DMS 273 (cell line): ENCODE measurements around the gene SMC3.
A peak's percentile ranks its signal among the peaks of the same experiment; 100 is the strongest.
"Not testable (repeated sequence)": the region's sequence is repeated elsewhere in the genome, so short reads cannot be mapped to it uniquely, and the experiment has no call there.

Experiments
- DNase-seq: peaks from one replicate; lab custom pipeline; 2025; ENCODE audit not compliant: unreplicated experiment; lab: John Stamatoyannopoulos, UW

SMC3 gene

DNA sequence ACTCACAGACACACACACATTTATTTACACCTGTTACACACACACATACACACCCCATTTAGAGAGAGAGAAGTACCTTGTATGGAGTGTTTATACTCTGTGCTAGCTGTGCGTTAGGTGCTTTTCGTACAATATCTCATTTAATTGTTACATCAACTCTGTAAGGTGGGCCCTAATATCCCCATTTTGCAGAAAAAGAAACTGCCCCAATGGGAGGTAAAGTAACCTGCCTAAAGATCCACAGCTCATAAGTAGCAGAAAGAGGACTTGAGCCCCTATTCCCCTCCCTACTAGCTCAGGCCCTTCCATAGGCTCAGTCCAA is 52.9 kb downstream of the SMC3 start:
- no peak for DNase-seq

DNA sequence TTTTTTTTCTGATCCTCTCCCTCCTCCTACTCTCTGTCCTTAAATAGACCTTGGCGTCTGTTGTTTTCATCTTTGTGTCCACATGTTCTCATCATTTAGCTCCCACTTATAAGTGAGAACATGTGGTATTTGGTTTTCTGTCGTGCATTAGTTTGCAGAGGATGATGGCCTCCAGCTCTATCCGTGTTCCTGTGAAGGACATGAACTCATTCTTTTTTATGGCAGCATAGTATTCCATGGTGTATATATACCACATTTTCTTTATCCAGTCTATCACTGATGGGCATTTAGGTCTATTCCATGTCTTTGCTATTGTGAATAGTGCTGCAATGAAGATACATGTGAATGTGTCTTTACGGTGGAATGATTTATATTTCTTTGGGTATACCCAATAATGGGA is 55.8 kb downstream of the SMC3 start:
- DNase-seq, result not testable (repeated sequence)

DNA sequence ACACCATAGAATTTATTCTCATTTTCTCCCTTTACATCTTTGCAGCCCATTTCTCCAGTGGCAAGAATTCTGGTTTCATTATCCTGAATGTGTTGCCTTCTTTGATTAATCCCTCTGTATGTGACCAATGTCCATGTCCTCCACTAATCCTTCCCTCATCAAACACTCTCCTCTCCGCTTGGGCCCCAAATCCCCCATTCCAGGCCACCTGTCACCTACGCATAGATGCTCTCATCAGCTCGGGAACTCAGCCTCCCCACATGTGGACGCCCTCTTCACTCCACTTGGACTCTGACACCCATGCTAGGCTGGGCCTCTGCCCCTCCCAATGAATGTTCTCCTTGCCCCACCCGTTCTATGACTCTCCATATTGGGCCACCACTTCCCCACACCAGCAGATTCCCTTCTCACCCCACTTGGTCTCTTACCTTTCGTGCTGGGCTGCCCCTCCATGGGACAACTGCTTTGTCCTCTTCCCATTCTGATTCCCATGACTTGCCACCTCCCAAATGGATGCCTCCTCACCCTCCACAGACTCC is 57.9 kb downstream of the SMC3 start:
- no peak for DNase-seq

DNA sequence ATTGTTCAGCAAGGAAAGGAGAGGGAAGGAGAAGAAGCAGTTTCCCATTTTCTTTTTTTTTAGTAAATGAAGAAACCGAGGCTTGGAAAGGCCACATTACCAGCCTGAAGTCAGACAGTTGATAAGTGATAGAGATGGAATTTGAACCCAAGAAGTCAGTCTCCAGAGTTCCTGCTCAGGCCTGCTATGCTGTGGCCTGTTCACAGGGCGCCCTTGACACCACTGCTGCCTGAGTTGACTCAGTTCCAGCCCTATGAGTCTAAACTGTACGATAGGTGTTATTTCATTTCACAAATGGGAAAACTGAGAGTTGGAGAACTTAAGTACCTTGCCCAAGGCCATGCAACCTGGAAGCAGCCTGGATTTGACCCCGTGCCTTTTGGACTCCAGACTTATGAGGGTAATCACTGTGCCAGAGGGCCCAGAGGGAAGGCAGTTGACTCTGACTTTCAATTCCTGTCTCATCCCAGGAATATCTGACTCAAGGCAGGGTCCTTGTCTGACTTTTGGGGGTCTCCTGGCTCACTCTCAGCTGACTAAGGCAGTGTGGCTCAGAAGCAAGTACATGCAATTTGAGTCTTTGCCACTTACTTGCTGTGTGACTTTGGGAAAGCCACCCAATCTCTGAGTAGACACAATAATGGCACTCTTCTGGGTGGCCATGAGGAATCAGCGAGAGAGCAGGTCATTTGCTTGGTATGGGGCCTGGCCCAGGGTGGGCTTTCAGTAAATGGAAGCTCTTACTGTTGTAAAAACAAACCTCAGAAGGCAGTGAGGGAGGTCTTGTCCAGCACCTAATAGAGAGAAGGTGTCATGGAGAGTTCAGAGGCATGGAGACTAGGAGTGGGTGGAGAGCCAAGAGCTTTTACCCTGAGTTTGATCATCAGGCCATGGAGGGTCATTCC is 58.7 kb downstream of the SMC3 start:
- no peak for DNase-seq

DNA sequence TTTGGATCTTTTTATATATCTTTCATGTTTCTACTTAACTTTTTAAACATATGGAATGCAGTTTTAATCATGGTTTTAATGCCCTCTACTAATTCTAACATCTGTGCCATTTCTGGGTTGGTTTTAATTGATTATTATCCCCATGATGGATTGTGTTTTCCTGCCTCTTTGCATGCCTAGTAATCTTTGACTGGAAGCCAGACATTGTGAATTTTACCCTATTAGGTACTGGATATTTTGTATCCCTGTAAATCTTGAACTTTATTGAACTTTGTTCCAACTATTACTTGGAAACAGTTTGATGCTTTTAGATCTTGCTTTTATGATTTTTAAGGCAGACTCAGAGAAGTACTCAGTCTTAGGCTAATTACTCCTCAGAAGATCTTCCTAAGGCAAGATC is 60.7 kb downstream of the SMC3 start:
- DNase-seq, result no peak

DNA sequence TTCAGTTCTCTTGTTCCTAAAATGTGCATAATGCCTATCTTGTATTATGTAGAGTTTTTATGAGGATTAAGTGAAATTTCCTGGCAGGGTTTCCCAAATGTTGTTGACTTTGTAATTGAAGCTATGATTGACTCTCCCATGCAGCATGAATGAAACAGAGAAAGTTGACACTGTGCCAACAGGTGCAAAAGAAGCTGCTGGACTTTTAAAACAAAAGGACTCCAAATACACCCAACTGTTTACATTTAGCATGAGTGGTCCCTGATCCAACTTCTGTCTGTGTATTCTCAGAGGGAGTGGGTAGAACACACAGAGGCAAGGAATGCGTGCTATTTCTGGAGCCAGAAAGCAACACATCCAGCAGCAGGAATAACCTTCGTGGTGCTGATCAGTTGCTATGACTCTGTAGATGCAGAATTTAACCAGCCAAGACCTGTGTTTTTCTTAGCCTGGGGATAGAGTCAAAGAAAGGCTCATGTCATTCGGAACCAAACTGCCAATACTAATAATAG is 62.2 kb downstream of the SMC3 start:
- peak; percentile 39 for DNase-seq

DNA sequence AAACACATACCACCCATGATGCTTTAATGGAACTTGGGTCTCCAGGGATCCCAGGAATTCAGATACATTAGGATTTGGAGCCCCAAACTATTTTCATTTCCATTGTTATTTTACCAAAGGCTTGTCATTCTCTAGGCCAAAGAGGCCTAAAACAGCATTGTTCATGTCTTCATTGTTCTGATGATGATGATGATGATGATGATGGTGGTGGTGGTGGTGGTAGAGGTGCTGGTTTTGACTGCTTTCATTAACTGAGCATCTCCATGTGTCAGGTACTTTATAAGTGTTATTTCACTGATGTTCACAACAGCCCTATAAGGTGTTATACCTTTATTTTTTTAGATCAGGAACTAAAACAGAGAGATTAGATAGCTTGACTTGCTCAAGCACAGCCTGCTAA is 64.4 kb downstream of the SMC3 start:
- DNase-seq, result no peak

DNA sequence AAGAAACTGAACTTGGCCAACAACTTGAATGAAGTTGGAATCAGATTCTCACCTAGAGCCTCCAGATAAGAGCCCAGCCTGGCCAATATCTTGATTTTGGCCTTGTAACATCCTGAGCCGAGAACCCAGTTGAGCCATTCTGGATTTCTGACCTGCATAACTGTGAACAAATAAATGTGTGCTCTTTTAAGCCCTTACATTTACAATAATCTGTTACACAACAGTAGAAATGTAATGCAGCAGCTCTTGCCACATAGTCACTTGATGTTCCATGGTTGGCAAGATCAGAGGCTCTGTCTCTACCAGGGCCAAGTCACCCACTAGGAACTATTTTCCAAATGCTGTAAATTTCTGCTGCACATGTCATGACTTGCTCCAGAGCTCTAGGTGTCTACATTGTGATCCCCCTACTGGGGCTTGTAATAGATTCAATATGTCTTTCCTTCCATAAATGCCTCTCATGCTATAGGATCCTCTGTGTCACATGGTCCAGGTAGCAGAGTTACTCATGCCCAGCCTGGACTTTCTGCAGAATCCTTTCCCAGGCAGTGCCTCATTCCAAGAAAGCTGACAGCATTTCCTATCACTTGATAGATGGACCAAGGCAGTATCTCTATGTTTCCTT is 65.2 kb downstream of the SMC3 start:
- DNase-seq, result no peak

DNA sequence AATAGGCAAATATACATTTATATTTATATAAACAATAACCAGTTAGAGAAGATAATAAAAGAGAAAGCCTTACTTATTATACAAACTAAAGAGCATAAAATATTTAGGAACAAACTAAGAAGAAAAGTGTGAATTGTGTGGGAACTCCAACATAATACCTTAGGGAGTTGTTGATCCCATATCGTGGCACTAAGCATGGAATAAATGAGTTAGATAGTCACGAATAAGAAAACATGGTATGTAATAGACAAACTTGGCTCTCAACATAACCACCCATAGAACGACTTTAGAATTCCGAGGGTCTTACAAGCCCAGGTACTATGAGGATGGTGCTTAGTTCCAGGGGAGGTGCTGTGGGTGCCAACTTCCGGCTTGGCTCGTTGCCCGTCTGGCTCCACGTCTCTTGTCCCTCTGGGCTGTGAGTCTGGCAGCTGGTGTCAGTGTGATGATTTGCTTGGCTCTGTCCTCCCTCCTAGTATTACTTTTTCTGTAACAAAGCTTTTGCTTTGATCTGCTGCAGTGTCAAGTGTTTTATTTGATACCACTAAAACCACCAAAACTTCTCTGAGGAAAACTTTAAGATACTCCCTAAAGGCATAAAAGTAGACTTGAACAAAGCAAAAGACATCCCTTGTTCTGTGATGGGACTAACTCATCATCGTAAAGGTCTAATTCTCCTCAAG is 67.2 kb downstream of the SMC3 start:
- peak; percentile 67 for DNase-seq

DNA sequence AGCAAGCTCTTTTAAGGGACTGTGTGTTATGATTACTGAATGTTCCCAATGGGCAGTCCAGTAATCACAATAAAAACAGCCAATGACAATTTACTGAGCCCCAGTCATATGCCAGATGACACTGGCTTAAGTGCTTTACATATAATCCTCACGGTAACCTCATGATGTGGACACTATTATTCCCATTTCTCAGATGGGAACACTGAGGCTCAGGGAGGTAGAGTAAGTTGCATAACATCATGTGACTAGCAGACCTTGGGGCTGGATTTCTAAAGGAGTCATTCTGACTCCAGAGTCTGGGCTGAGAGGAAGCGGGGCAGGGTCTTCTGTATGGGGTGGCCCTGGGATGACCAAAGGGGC is 69.1 kb downstream of the SMC3 start:
- no peak for DNase-seq

DNA sequence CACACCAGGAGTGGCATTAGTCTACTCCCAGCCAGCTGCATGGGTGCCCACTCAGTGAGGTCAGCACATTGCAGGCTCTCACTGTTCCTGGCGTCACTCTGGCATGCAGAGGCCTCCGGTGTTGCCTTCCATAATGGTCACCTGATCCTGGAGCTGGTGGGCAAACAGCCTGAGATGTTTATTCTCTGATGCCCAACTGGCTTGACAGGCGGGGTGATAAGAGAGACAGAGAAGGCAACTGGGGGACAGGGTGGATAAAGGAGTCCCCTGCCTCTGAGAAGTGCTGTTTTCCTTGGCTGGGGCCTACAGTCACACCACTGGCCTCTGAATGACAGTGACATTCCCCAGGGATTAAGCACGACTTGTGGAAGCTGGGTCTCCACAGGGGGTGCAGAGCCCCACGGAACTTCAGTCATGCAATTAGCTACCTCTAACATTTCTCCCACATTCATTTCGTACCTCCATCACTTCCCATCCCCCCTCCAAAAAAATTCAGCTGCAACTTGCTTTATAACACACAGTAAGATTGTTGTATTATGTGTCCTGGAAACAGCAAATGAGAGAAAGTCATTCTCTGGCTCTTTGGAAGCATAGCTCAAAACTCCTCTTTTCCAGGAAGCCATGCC is 69.5 kb downstream of the SMC3 start:
- peak; percentile 22 for DNase-seq

DNA sequence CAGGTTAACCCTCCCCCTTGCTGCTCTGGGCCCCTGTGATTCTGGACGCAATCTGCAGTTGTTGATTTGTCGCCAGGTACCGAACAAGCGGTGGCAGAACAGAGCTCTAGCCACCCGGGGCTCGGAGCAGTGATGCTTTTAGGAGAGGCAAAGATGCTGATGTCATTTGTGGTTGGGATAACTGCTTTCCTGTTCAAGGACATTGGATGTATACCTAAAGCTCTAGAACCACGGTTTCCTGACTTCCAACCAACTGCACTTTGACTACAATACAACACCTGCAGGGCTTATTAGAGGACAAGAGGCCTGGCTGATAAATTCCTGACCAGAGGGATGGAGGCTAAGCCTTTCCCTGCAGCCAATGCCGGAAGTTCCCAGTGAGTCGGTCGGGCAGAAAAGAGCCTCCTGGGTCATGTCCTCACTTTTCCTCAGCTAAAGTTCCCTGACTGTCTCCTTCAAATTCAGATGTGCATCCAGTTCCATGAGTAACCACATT is 70.1 kb downstream of the SMC3 start:
- DNase-seq, result peak; percentile 49

DNA sequence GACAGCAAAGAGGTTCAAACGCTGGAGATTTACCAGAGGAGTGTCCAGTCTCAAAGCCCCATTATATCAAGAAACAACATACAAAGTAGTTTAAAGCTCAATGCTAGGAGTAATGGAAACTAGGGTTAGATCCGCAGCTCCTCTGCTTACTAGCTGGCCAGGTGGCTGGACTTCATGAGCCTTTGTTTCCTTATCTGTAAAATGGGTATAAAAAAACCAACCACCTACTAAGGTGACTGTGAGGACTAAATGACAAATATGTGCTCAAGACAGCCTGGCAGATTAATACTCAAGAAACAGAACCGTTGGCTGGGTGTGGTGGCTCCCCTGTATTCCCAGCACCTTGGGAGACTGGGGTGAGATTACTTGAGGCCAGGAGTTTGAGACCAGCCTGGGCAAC is 70.8 kb downstream of the SMC3 start:
- no peak for DNase-seq

DNA sequence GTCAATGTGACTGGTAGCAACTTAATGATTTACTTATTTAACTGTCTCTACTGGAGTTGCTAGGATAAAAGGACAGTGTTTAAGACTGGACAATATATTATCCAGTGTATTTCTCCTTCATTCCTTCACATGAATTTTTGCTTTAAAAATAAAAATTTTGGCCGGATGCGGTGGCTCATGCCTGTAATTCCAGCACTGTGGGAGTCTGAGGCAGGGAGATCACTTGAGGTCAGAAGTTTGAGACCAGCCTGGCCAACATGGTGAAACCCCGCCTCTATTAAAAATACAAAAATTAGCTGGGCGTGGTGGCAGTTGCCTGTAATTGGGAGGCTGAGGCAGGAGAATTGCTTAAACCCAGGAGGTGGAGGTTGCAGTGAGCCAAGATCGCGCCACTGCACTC is 71.6 kb downstream of the SMC3 start:
- DNase-seq, result not testable (repeated sequence)

DNA sequence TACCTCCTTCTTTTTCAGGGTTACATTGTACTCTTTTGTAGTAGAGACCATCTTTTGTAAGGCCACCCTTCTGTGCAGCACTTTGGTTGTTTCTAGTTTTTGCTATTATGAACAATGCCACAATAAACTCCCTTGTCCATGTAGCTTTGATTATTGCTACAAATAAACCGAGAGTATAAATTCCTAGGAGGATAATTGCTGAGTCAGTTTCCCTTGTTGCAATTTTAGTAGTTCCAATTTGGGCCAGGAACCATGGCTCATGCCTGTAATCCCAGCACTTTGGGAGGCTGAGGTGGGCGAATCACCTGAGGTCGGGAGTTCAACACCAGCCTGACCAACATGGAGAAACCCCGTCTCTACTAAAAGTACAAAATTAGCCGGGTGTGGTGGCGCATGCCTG is 72.4 kb downstream of the SMC3 start:
- not testable (repeated sequence) for DNase-seq

DNA sequence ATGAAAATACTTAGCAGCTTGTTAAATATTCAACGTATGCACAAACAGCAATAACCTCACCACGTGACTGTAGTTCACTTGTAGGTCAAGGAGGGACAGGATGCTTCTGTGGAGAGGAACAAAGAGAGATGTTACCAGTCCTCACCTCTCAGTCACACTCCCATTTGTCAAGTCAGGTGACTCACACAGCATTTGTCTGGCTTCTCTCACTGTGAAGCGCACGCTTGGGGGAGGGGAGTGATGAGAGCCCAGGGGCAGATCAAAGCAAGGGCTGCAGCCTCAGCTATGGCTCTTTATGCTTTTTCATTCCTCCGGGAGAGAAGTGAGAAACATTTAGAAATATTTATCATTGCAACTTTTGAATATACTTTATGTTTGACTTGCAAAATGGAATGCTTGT is 73.8 kb downstream of the SMC3 start:
- peak; percentile 21 for DNase-seq

DNA sequence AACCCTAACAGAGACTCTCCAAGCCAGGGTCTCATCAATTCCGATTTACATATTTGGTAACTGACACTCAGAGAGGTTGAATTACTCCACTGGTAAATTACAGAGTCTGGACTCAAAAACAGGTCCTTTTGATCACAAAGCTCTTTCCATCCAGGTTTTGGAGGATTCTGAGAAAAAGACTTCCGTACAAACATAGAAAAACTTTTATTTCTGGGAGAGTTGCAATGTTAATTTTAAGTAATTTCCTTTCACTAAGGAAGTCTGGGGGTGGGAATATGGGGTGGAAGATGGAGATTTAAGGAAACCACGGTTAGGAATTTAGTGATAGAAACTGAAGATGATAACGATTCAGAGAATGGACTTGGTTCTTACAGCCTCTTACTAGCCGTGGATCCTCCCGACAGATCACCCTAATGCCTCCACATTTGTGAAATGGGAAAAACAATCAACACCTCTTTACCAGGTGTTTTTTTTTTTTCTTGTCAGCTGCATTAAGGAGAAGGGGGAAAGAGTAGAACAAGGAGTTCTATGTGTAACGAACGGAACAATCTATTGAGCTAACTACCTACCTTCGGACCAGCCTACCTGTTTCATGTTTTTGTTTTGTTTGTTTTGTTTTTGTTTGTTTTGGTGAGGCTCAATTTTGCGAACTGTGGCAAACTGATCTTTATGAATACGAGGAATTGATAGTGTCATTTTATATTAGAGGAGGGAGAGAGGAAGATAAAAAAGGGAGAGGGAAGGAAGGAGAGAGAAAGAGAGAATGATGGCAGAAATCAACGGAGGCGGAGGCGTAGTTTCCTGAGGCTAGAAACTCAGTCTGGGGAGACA is 74.9 kb downstream of the SMC3 start:
- no peak for DNase-seq

DNA sequence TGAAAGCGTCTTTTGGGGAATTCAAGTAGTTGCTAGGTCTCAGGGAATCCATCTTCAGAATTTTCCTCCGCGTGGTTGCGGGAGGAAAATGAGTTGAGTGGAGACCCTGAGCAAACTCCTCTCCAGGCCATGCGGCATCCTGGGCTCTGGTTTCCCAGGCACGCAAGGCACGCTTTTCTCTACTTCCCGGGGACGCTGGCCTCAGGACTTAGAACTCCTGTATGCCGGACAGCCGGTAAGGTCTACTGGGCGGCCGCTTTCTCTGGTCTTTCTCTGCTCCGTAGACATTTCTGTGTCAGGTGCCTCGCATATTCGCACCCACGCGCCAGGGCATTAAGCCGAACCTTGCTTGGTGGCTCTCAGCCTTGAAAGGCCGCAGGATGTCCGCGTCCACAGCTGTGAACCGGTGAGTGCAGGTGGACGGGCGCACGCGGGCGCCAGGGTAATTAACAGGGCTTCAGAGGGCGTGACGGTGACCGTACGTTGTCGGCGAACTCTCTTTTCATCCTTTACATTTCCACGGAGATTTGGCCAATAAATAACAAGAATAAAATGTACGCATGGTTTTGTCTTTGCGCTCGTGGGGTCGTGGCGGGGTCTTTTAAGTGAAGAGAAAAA is 75.6 kb downstream of the SMC3 start:
- DNase-seq, result no peak

DNA sequence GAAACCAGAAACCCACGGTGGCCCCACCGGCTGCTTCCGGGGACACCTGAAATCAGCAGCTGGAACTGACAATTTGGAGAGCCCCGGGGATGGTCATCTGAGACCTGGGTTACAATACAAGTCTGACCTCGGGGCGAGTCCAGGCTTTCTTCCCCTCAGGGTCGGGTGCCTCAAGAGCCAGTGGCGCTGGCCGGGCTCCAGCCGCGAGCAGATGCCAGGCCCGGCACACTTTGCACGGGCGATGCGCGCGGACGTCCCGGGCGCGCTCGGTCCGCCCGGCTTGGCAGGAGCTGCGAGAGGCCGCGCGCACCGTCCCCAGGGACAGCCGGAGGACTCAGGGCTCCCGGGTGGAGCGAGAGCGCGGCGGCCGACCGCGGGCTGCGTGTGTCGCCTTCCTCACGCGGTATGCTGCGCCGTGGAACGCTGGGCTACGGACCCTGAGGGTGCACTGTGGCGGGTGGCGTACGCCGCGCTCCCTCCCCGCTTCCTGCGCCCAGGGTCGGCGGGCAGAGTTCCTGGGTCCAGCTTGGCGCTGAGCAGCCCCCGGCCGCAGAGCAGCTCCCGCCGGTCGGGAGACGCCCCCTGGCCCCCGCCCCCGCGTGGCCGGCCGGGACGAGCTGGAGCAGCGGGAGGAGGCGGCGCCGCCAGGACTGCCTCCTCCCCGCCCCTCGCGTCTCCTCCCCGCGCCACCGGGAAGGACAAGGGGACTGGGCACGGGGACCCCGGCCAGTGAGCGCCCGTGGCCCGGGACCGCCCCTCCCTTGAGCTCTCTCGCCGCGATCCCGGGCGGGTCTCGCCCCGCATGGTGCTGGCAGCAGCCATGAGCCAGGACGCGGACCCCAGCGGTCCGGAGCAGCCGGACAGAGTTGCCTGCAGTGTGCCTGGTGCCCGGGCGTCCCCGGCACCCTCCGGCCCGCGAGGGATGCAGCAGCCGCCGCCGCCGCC is 76.4 kb downstream of the SMC3 start, which contains the start of gene RBM20:
RBM20 (plus strand) TSS at position 684 of the 945 bp plus-strand sequence; CDS start at position 803, 119 bp downstream.
- DNase-seq, result peak; percentile 77
